Ecto neural progenitor cell (in vitro differentiated cells): Measurements from ENCODE around the gene PDE6A.
"Not testable (repeated sequence)": the region's sequence is repeated elsewhere in the genome, so short reads cannot be mapped to it uniquely, and the experiment has no call there.

Experiments used
- DNase-seq: peaks from one replicate; pipeline ENCODE4 v3.0.0-alpha.2; 2018; ENCODE audit warnings: low spot score

Gene PDE6A

DNA sequence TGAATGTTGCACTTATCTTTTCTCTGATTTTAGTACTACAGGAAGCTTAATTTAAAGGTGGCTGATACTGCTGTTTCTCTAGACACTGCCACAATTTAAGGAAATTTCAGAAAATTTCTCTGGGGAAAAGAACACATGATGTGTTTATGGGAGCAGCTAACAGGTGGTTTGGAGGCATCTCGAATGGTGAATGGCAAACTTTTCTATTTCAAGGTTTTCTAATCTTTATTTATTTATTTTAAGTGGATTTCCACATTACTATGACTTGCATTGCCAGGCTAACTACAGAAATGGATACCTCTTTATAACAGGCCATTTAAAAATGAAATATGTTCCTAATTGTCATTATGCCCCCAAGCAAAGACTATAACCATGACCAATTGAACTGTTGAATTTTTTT, 50.4 kb downstream of the PDE6A start:
- DNase-seq, result no peak

DNA sequence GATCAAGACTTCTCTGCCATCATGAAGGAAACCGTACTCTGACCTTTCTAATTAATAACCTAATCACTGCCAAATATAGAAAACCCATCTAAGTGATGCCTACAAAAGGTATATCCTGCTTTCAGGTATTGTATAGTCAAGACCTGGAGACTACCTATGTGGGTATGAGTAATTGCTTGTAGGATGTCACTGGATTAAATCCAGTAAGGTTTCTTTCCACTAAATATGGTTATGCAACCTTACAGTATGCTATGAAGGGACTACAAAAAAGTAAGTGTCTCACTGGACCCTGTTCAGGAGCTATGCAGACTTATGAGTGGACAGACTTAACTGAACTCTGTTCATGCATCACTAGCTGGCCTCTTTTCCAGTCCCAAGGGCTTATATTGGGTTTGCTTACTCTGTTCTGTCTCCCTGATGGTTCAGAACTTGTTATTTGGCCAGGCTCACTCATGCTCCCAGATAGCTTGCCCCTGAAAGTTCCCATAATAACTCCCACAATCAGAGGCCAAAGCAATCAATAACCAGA, 51.1 kb downstream of the PDE6A start:
- no peak for DNase-seq

DNA sequence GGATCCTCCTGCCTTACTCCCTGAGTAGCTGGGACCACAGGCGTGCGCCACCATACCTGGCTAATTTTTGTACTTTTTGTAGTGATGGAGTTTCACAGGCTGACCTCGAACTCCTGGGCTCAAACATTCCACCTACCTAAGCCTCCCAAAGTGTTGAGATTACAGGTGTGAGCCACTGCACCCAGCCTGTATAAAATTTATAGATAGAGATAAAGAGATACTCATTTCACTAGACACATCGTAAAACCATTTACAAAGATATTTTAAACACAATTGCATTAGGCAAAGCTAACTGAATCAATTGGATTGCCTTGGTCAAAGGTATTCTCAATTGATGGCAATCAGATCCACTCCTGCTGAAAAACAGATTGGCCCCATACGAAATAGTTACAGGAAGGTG, 52.0 kb downstream of the PDE6A start:
- DNase-seq, result no peak

GRCh38 chr5:149888280-149888679, 56.3 kb downstream of the PDE6A start:
- DNase-seq, result no peak

- DNase-seq, result no peak
Observed at GRCh38 chr5:149887622-149888183, 56.9 kb downstream of the PDE6A start.

GRCh38 chr5:149886692-149887470, 57.7 kb downstream of the PDE6A start:
- no peak for DNase-seq

DNA sequence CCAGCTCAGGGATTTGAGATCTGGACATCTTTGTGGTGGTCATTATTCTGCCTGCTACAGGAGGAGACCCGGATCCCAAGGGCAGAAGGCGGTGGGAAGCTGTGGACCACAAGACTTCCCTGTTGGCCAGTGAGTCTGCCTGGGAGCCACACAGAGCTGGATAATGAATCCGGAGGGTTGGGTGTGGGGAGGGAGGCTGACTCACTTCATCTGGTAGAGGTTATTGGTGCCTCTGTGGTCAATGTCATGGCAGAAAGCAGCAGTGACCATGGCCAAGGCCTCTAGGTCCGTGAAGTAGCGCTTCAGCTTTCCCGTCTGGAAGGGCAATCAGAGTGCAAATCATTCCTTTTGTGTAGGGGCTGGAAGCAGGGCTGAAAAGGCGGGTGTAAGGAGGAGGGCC, 58.5 kb downstream of the PDE6A start:
- no peak for DNase-seq

DNA sequence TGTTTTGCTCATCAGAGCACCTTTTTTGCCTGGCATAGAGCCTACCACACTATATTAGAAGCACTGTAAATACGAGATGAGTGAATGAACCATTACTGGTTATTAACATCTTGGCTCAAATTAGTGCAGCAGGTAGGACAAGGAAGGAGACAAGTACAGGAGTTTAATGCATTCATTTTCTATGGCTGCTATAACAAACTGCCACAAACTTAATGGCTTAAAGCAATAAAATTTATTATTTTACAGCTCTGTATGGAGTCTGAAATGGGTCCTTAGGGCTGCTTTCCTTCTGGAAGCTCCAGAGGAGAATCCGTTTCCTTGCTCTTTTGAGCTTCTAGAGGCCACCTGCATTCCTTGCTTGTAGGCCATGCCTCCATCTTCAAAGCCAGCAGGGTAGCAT, 59.1 kb downstream of the PDE6A start:
- DNase-seq, result no peak

GRCh38 chr5:149883550-149883949, 61.0 kb downstream of the PDE6A start:
- DNase-seq, result no peak

- DNase-seq, result not testable (repeated sequence)
Observed at GRCh38 chr5:149882633-149883032, 62.0 kb downstream of the PDE6A start.

- DNase-seq, result no peak
Observed at GRCh38 chr5:149881874-149882273, 62.7 kb downstream of the PDE6A start.

GRCh38 chr5:149881069-149881622, 63.4 kb downstream of the PDE6A start:
- DNase-seq, result no peak

GRCh38 chr5:149879593-149879992, 65.0 kb downstream of the PDE6A start:
- not testable (repeated sequence) for DNase-seq

DNA sequence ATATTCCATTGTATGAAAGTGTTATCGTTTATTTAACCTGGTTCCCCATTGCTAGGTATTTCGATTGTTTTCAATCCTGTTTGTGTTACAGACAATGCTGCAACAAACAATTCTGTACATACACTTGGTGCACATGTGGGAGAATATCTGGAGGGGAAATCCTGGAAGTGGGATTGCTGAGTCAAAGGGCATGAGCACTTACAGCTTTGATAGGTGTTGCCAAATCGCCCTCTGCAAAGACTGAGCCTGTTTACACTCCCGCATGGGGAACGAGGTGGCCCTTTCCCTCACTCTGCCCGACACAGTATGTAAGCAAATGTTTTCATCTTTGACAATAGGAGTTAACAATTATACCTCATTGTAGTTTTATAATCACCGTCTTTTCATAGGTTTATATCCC, 66.2 kb downstream of the PDE6A start:
- no peak for DNase-seq

DNA sequence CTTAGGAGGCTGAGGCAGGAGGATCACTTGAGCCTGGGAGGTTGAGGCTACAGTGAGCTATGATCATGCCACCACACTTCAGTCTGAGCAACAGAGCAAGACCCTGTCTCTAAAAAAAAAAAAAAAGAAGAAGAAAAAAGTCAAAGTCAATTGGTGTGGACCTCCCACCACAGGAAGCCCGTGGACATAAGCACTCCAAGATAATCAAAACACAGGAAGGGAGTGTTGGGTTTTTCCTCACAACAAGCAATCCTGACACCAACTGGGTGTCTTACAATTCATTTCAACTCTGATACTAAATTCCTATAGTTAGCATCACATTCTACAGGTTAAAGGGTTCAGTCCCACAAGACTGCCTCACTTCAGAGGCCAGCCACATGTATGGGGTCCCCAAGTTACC, 70.7 kb downstream of the PDE6A start:
- DNase-seq, result no peak

GRCh38 chr5:149872351-149873040, 72.1 kb downstream of the PDE6A start:
- no peak for DNase-seq

DNA sequence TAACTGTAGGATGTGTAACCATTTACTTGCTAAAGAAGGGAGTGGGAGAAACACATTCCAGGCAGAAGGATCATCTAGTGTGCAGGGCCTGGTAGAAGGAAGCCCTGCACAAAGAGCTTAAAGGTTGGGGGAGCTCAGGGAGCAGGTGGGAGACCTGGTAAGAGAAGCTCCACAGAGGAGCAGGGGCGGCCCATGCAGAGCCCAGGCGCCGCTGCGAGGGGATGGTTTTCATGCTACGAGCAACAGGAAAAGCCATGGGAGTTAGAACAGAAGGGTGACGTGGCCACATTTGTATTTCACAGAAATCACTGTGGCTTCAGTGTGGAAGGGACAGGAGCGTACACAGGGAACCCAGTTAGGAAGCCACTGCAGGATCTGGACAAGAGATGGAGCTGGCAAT, 73.1 kb downstream of the PDE6A start:
- DNase-seq, result no peak

GRCh38 chr5:149870697-149871096, 73.9 kb downstream of the PDE6A start:
- no peak for DNase-seq

DNA sequence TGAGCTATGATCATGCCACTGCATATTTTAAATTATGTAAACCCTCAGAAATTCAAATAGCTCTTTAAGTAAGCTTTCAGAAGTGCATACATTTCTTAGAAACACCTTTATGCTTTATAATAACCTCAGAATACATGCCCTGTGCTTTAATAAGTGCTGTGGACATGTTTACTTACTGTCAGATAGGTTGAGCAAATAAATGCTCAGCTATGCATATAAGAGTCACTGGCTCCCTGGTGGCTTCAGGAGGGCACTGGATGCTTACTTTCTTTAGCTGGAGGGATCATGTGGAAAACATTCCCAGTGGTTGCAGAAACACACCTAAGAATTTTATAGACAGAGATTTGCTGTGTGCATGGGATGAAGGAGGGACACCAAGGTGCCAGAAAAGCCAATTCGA, 74.4 kb downstream of the PDE6A start:
- DNase-seq, result no peak

GRCh38 chr5:149869411-149869821, 75.2 kb downstream of the PDE6A start:
- DNase-seq, result no peak

GRCh38 chr5:149865746-149866145, 78.8 kb downstream of the PDE6A start:
- no peak for DNase-seq

- no peak for DNase-seq
Observed at GRCh38 chr5:149863830-149864229, 80.8 kb downstream of the PDE6A start.

- no peak for DNase-seq
Observed at GRCh38 chr5:149863176-149863575, 81.4 kb downstream of the PDE6A start.
